ENCODE results near the gene TMEM150B. TPM values are rescaled to one million over a fixed set of nuclear protein-coding genes. Genes with fewer than 3 reads are reported as not detected.

The TMEM150B gene
- total RNA-seq, 1 donor from 2014 or later = not detected

GRCh38 chr19:55347442-55348009 is 22.4 kb upstream of the TMEM150B start:
- TF ChIP-seq CTCF (IDR thresholded peaks at IDR 0.05; ENCODE audit: insufficient read depth, low read depth, low read length) (no peak), EZH2 (IDR thresholded peaks at IDR 0.05; ENCODE audit: insufficient read depth, low read length) (no peak)
- Histone ChIP-seq H3K36me3 (ENCODE audit: insufficient read depth, low read length) (no peaks in the 10 kb centered on the region), H3K4me1 (ENCODE audit: insufficient read depth, low read length) (peaks cover 3% of the 10 kb centered on the region), H2AFZ (ENCODE audit: low read depth, low read length) (no peak overlapping the region), H3K4me3 (ENCODE audit: insufficient read depth, low read depth, low read length) (no peak overlapping the region), H3K4me2 (ENCODE audit: low read length) (no peak overlapping the region), H3K27ac (ENCODE audit: low read depth, low read length) (no peak overlapping the region), H3K9ac (ENCODE audit: low read length) (no peak overlapping the region), H3K27me3 (ENCODE audit: insufficient read depth, low read length) (peaks cover 2% of the 10 kb centered on the region), H4K20me1 (ENCODE audit: insufficient read depth, low read length) (no peaks in the 10 kb centered on the region), H3K9me3 (ENCODE audit: insufficient read depth, low read depth, low read length) (no peaks in the 10 kb centered on the region), H3K79me2 (ENCODE audit: insufficient read depth, low read length) (no peaks in the 10 kb centered on the region)
- FAIRE-seq (no peak), DNase-seq (ENCODE audit: low read depth) (no peak)
- H3K4me3 Mint-ChIP-seq (ENCODE audit: unreplicated experiment) = no peak overlapping the region
- peaks cover 15% of the 10 kb centered on the region for H3K36me3 Mint-ChIP-seq (ENCODE audit: low read depth, unreplicated experiment)
- H3K27ac Mint-ChIP-seq (ENCODE audit: unreplicated experiment) = no peak overlapping the region
- peaks cover 13% of the 10 kb centered on the region for H3K4me1 Mint-ChIP-seq (ENCODE audit: low read depth, unreplicated experiment)
- H3K9me3 Mint-ChIP-seq (ENCODE audit: unreplicated experiment) = peaks cover 3% of the 10 kb centered on the region
- H3K27me3 Mint-ChIP-seq (ENCODE audit: low read depth, unreplicated experiment) = peaks cover 21% of the 10 kb centered on the region

GRCh38 chr19:55346725-55347441 is 21.7 kb upstream of the TMEM150B start:
- Mint-ChIP-seq H3K9me3 (ENCODE audit: unreplicated experiment) (peaks cover 3% of the 10 kb centered on the region), H3K4me3 (ENCODE audit: unreplicated experiment) (no peak overlapping the region), H3K27ac (ENCODE audit: unreplicated experiment) (no peak overlapping the region), H3K36me3 (ENCODE audit: low read depth, unreplicated experiment) (peaks cover 15% of the 10 kb centered on the region), H3K27me3 (ENCODE audit: low read depth, unreplicated experiment) (peaks cover 14% of the 10 kb centered on the region), H3K4me1 (ENCODE audit: low read depth, unreplicated experiment) (peaks cover 13% of the 10 kb centered on the region)
- no peaks in the 10 kb centered on the region for H3K79me2 ChIP-seq (ENCODE audit: insufficient read depth, low read length)
- no peak overlapping the region for H3K4me3 ChIP-seq (ENCODE audit: insufficient read depth, low read depth, low read length)
- peaks cover 3% of the 10 kb centered on the region for H3K4me1 ChIP-seq (ENCODE audit: insufficient read depth, low read length)
- H3K27ac ChIP-seq (ENCODE audit: low read depth, low read length) = no peak overlapping the region
- H3K27me3 ChIP-seq (ENCODE audit: insufficient read depth, low read length) = peaks cover 2% of the 10 kb centered on the region
- no peaks in the 10 kb centered on the region for H4K20me1 ChIP-seq (ENCODE audit: insufficient read depth, low read length)
- DNase-seq (ENCODE audit: low read depth) (no peak), FAIRE-seq (no peak)
- TF ChIP-seq EZH2 (IDR thresholded peaks at IDR 0.05; ENCODE audit: insufficient read depth, low read length) = no peak
- no peak for TF ChIP-seq CTCF (IDR thresholded peaks at IDR 0.05; ENCODE audit: insufficient read depth, low read depth, low read length)
- H3K9ac ChIP-seq (ENCODE audit: low read length) = no peak overlapping the region
- no peak overlapping the region for H3K4me2 ChIP-seq (ENCODE audit: low read length)
- H3K36me3 ChIP-seq (ENCODE audit: insufficient read depth, low read length) = no peaks in the 10 kb centered on the region
- H2AFZ ChIP-seq (ENCODE audit: low read depth, low read length) = no peak overlapping the region
- H3K9me3 ChIP-seq (ENCODE audit: insufficient read depth, low read depth, low read length) = no peaks in the 10 kb centered on the region

Measured in astrocyte (in vitro differentiated cells and primary cell).